SK-N-SH treated with all-trans-retinoic acid at 6 μM for 48 hours (cell line): ENCODE data around the gene ZSCAN4.

ENCODE experiments used
- ATAC-seq: fragments of 200-7000 bp; cut with Tn5 transposase; 3 replicates; pipeline ENCODE4 v1.9.1; 2020; ENCODE audit warnings: mild to moderate bottlenecking, moderate library complexity
- BACH2 ChIP-seq: fragments of 250-450 bp; sonication (Bioruptor Pico); IDR thresholded peaks from 2 replicates; pipeline ENCODE4 v1.9.0; 2021; ENCODE audit warnings: mild to moderate bottlenecking, borderline replicate concordance
- CSDC2 ChIP-seq: fragments of 250-450 bp; sonication (Bioruptor Pico); IDR thresholded peaks from 2 replicates; pipeline ENCODE4 v1.5.0; 2020; ENCODE audit warnings: mild to moderate bottlenecking, moderate library complexity
- ESRRG ChIP-seq: fragments of 250-450 bp; sonication (Bioruptor Pico); IDR thresholded peaks from 2 replicates; pipeline ENCODE4 v1.6.1; 2021; ENCODE audit warnings: mild to moderate bottlenecking
- GLIS3 ChIP-seq: fragments of 250-450 bp; sonication (Bioruptor Pico); IDR thresholded peaks from 2 replicates; pipeline ENCODE4 v1.5.0; 2020; ENCODE audit warnings: mild to moderate bottlenecking, moderate library complexity
- ISL1 ChIP-seq: fragments of 250-450 bp; sonication (Bioruptor Pico); IDR thresholded peaks from 2 replicates; pipeline ENCODE4 v2.1.2; 2022; ENCODE audit warnings: mild to moderate bottlenecking, moderate library complexity
- OSR1 ChIP-seq: fragments of 250-450 bp; sonication (Bioruptor Pico); IDR thresholded peaks from 2 replicates; pipeline ENCODE4 v1.8.0; 2022; ENCODE audit warnings: moderate library complexity, mild to moderate bottlenecking, inconsistent platforms
- PPARA ChIP-seq: fragments of 250-450 bp; sonication (Bioruptor Pico); IDR thresholded peaks from 2 replicates; pipeline ENCODE4 v1.5.0; 2020; ENCODE audit warnings: mild to moderate bottlenecking, borderline replicate concordance
- RARB ChIP-seq: fragments of 250-450 bp; sonication (Bioruptor Pico); IDR thresholded peaks from 2 replicates; pipeline ENCODE4 v1.8.0; 2021; ENCODE audit warnings: mild to moderate bottlenecking, moderate library complexity
- SNAI2 ChIP-seq: fragments of 250-450 bp; sonication (Bioruptor Pico); IDR thresholded peaks from 2 replicates; pipeline ENCODE4 v1.5.0; 2020; ENCODE audit warnings: mild to moderate bottlenecking, moderate library complexity
- TCF4 ChIP-seq: fragments of 250-450 bp; sonication (Bioruptor Pico); IDR thresholded peaks from 2 replicates; pipeline ENCODE4 v1.8.0; 2021; ENCODE audit warnings: mild to moderate bottlenecking, moderate library complexity, borderline replicate concordance
- TOX ChIP-seq: fragments of 250-450 bp; sonication (Bioruptor Pico); IDR thresholded peaks from 2 replicates; pipeline ENCODE4 v1.8.0; 2021; ENCODE audit warnings: mild to moderate bottlenecking, moderate library complexity, borderline replicate concordance
- ZC3H10 ChIP-seq: fragments of 250-450 bp; sonication (Bioruptor Pico); IDR thresholded peaks from 2 replicates; pipeline ENCODE4 v1.5.1; 2021; ENCODE audit warnings: mild to moderate bottlenecking, moderate library complexity
- ZFP3 ChIP-seq: fragments of 250-450 bp; sonication (Bioruptor Pico); IDR thresholded peaks from 2 replicates; pipeline ENCODE4 v1.5.0; 2020; ENCODE audit warnings: mild to moderate bottlenecking, moderate library complexity
- ZFP30 ChIP-seq: fragments of 450-650 bp; formaldehyde crosslinking; IDR thresholded peaks from 2 replicates; pipeline ENCODE4 v1.5.0; 2022; ENCODE audit warnings: mild to moderate bottlenecking, moderate library complexity
- ZNF565 ChIP-seq: fragments of 450-650 bp; formaldehyde crosslinking; conservative IDR thresholded peaks from 2 replicates; pipeline ENCODE4 v1.5.0; 2020; ENCODE audit warnings: low read depth, mild to moderate bottlenecking, moderate library complexity
- ZNF70 ChIP-seq: fragments of 450-650 bp; formaldehyde crosslinking; IDR thresholded peaks from 2 replicates; pipeline ENCODE4 v1.5.0; 2020; ENCODE audit warnings: mild to moderate bottlenecking, moderate library complexity
- ZNF8 ChIP-seq: fragments of 450-650 bp; formaldehyde crosslinking; IDR thresholded peaks from 2 replicates; pipeline ENCODE4 v1.5.0; 2020; ENCODE audit warnings: mild to moderate bottlenecking, moderate library complexity
- TF ChIP-seq, protein P1 (sequence below): fragments of 250-450 bp; sonication (Bioruptor Pico); IDR thresholded peaks from 2 replicates; pipeline ENCODE4 v1.8.0; 2021; ENCODE audit warnings: low read depth, mild to moderate bottlenecking, moderate library complexity, borderline replicate concordance
- TF ChIP-seq, protein P2 (sequence below): fragments of 250-450 bp; sonication (Bioruptor Pico); IDR thresholded peaks from 2 replicates; pipeline ENCODE4 v1.8.0; 2020; ENCODE audit warnings: mild to moderate bottlenecking, moderate library complexity, borderline replicate concordance
- TF ChIP-seq, protein P3 (sequence below): fragments of 250-450 bp; sonication (Bioruptor Pico); IDR thresholded peaks from 2 replicates; pipeline ENCODE4 v1.5.1; 2020; ENCODE audit warnings: low read depth, mild to moderate bottlenecking, moderate library complexity
- TF ChIP-seq, protein P4 (sequence below): fragments of 250-450 bp; sonication (Bioruptor Pico); IDR thresholded peaks from 2 replicates; pipeline ENCODE4 v1.5.0; 2020; ENCODE audit warnings: mild to moderate bottlenecking, moderate library complexity

ZSCAN4 gene

DNA sequence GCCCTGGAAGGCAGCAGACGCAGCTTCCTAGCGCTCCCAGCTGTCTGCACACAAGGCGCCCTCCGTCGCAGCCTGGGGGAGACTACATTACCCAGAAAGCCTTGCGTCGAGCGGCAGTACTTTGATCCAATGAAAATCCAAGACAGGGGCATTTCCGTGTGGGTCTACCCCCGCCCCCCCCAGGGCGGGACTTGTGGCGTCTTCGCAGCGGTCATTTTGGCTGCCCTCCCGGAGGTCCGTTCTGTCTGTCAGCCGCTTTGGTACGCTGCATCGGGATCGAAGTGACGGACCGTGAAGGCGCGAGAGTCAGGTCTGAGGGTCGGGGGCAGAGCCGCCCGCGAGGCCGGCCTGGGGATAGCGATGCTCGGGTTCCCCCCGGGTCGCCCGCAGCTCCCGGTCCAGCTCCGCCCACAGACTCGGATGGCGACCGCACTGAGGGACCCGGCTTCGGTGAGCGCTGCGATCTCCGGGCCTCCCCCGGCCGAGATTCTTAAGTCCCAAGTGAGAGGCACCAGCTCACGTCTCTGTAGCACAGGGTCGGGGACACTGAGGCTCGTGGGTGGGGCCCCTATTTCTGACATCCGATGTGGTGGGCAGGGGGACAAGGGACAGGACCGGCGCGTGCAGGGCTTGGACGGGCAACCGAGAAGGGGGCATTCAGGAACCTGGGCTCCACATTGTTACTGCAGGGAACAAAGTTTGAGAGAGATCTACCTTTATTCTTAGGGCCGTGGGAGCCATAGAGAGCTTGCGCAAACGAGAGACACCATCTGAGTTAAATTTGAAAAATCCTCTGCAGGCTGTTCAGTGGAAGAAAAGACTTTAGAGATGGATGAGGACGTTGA, 35.5 kb upstream of the ZSCAN4 start, which contains the start of gene ZNF211:
Gene ZNF211 (plus strand): TSS at position 182 of the 845 bp plus-strand sequence. CDS start 179 bp downstream, at position 361.
- TF ChIP-seq TCF4 (no peak), ZNF8 (no peak), SNAI2 (no peak), ESRRG (CRISPR knock-in tag) (no peak), ZFP3 (no peak), ISL1 (CRISPR knock-in tag) (no peak), ZFP30 (CRISPR knock-in tag) (no peak), RARB (CRISPR knock-in tag) (no peak), ZNF70 (CRISPR knock-in tag) (no peak), BACH2 (CRISPR knock-in tag) (no peak), CSDC2 (CRISPR knock-in tag) (no peak), ZNF565 (CRISPR knock-in tag) (no peak)
- TF ChIP-seq, protein P1, sequence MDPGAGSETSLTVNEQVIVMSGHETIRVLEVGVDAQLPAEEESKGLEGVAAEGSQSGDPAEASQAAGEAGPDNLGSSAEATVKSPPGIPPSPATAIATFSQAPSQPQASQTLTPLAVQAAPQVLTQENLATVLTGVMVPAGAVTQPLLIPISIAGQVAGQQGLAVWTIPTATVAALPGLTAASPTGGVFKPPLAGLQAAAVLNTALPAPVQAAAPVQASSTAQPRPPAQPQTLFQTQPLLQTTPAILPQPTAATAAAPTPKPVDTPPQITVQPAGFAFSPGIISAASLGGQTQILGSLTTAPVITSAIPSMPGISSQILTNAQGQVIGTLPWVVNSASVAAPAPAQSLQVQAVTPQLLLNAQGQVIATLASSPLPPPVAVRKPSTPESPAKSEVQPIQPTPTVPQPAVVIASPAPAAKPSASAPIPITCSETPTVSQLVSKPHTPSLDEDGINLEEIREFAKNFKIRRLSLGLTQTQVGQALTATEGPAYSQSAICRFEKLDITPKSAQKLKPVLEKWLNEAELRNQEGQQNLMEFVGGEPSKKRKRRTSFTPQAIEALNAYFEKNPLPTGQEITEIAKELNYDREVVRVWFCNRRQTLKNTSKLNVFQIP (CRISPR knock-in tag) = no peak
- ATAC-seq = peak; percentile 99

DNA sequence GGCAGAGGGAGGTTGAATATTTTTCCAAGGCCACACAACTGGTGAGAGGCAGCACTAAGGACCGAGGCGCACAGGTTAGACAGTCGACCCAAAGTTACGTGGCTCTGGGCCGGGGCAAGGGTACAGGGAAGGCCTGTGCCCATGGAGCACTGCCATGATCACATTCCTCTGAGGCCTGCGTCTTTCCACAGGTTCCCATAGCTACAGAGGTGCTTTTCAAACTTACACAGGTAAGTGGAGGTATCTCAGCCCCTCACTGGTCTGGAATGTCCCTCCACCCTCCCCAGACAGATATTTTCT, 35.0 kb upstream of the ZSCAN4 start:
- TF ChIP-seq ZFP30 (CRISPR knock-in tag) = no peak
- TF ChIP-seq ZNF8 = no peak
- TF ChIP-seq SNAI2 = no peak
- TF ChIP-seq ISL1 (CRISPR knock-in tag) = no peak
- TF ChIP-seq, protein P2, sequence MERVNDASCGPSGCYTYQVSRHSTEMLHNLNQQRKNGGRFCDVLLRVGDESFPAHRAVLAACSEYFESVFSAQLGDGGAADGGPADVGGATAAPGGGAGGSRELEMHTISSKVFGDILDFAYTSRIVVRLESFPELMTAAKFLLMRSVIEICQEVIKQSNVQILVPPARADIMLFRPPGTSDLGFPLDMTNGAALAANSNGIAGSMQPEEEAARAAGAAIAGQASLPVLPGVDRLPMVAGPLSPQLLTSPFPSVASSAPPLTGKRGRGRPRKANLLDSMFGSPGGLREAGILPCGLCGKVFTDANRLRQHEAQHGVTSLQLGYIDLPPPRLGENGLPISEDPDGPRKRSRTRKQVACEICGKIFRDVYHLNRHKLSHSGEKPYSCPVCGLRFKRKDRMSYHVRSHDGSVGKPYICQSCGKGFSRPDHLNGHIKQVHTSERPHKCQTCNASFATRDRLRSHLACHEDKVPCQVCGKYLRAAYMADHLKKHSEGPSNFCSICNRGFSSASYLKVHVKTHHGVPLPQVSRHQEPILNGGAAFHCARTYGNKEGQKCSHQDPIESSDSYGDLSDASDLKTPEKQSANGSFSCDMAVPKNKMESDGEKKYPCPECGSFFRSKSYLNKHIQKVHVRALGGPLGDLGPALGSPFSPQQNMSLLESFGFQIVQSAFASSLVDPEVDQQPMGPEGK (CRISPR knock-in tag) = no peak
- TF ChIP-seq ZC3H10 = no peak
- TF ChIP-seq, protein P1 (CRISPR knock-in tag) = no peak
- TF ChIP-seq CSDC2 (CRISPR knock-in tag) = no peak
- TF ChIP-seq PPARA = no peak
- TF ChIP-seq BACH2 (CRISPR knock-in tag) = no peak
- TF ChIP-seq, all 23 proteins: peak for 0
- ATAC-seq = peak; percentile 26

DNA sequence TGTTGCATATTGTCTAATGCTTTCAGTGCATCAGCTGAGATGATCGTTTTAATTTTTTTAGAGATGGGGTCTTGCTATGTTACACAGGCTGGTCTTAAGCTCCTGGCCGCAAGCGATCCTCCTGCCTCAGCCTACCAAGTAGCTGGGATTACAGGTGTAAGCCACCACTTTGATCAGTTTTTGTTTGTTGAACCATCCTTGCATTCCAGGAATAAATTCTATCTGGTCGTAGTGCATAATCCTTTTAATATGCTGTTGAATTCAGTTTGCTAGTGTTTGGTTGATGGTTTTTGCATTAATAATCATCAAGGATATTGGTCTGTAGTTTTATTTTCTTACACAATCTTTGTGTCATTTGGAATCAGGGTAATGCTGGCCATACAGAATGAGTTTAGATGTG, 31.4 kb upstream of the ZSCAN4 start:
- no peak for TF ChIP-seq PPARA
- TF ChIP-seq, protein P3, sequence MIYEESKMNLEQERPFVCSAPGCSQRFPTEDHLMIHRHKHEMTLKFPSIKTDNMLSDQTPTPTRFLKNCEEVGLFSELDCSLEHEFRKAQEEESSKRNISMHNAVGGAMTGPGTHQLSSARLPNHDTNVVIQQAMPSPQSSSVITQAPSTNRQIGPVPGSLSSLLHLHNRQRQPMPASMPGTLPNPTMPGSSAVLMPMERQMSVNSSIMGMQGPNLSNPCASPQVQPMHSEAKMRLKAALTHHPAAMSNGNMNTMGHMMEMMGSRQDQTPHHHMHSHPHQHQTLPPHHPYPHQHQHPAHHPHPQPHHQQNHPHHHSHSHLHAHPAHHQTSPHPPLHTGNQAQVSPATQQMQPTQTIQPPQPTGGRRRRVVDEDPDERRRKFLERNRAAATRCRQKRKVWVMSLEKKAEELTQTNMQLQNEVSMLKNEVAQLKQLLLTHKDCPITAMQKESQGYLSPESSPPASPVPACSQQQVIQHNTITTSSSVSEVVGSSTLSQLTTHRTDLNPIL (CRISPR knock-in tag) = no peak
- no peak for TF ChIP-seq BACH2 (CRISPR knock-in tag)
- no peak for TF ChIP-seq ZC3H10
- TF ChIP-seq GLIS3 (CRISPR knock-in tag) = no peak
- ATAC-seq = no peak

DNA sequence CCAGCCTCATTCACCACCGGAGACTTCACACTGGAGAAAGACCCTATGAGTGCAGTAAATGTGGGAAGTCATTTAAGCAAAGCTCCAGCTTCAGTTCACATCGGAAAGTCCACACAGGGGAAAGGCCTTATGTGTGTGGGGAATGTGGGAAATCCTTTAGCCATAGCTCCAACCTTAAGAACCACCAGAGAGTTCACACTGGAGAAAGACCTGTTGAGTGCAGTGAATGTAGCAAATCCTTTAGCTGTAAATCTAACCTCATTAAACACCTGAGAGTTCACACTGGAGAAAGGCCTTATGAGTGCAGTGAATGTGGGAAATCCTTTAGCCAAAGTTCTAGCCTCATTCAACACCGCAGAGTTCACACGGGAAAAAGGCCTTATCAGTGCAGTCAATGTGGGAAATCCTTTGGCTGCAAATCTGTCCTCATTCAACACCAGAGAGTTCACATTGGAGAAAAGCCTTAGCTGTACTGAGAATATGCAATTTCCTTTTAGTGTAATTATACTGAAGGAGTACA, 27.0 kb upstream of the ZSCAN4 start:
- TF ChIP-seq TOX (no peak), BACH2 (CRISPR knock-in tag) (no peak), RARB (CRISPR knock-in tag) (no peak), GLIS3 (CRISPR knock-in tag) (no peak), PPARA (no peak), ZNF8 (no peak), ZNF70 (CRISPR knock-in tag) (no peak), OSR1 (no peak), ZFP30 (CRISPR knock-in tag) (no peak)
- TF ChIP-seq, protein P4, sequence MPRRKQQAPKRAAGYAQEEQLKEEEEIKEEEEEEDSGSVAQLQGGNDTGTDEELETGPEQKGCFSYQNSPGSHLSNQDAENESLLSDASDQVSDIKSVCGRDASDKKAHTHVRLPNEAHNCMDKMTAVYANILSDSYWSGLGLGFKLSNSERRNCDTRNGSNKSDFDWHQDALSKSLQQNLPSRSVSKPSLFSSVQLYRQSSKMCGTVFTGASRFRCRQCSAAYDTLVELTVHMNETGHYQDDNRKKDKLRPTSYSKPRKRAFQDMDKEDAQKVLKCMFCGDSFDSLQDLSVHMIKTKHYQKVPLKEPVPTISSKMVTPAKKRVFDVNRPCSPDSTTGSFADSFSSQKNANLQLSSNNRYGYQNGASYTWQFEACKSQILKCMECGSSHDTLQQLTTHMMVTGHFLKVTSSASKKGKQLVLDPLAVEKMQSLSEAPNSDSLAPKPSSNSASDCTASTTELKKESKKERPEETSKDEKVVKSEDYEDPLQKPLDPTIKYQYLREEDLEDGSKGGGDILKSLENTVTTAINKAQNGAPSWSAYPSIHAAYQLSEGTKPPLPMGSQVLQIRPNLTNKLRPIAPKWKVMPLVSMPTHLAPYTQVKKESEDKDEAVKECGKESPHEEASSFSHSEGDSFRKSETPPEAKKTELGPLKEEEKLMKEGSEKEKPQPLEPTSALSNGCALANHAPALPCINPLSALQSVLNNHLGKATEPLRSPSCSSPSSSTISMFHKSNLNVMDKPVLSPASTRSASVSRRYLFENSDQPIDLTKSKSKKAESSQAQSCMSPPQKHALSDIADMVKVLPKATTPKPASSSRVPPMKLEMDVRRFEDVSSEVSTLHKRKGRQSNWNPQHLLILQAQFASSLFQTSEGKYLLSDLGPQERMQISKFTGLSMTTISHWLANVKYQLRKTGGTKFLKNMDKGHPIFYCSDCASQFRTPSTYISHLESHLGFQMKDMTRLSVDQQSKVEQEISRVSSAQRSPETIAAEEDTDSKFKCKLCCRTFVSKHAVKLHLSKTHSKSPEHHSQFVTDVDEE (CRISPR knock-in tag) = no peak
- TF ChIP-seq, all 23 proteins: peak for 0
- ATAC-seq = no peak
